ENCODE data around the gene VSIR. TPM values are rescaled to one million over a fixed set of nuclear protein-coding genes. Genes with fewer than 3 reads are reported as not detected.

Gene VSIR
- total RNA-seq, 2 experiments from 2014 or later: 86.2 to 91.4 TPM

DNA sequence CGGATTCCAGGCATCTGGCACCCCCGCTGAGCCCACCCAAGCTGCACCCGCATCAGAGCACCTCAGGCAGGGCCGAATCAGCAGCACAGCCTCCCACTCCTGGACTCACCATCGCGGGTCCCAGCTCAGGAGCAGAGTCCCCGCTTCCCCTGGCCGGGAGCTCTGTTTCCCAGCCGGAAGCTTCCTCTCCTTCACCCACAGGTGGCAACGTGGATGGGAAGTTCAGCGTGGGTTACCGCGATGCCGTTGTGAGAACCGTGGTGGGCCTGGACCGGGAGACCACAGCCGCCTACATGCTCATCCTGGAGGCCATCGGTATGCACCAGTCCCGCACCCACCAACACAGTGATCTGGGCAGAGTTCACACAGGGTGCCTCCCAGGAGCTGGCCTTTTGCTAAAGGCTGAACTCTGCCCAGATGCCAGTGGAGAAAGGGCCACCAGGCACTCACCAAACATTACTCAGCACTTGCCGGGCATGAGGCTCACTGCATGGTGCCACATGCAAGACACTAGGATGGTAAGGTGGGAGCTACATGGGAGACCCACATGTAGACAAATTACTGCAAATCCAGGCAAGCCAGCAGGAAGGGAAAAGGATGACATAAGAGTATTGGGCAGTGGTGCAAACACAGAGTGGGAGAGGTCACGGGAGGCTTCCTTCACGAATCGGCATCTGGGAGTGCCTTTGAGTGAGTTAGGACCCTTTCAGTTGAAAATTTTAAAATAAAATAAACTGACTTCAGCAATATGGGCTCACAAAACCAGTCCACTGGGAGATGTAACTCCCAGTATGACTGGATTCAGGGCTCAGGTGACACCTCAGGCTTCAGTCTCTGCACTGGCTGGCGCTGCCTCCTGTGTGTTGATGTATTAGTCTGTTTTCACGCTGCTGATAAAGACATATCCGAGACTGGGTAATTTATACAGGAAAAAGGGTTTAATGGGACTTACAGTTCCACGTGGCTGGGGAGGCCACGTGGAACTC, 64.1 kb downstream of the VSIR start:
- Histone ChIP-seq H3K36me3 (ENCODE audit: insufficient read depth, low read length) (no peaks in the 10 kb centered on the region), H3K4me3 (ENCODE audit: low read length) (no peak overlapping the region), H3K4me1 (ENCODE audit: insufficient read depth, low read length) (peaks cover 57% of the 10 kb centered on the region), H3K9me3 (ENCODE audit: control insufficient read depth in 1 of 2, insufficient read depth in 1 of 2, low read length in 2 of 2) (no peaks in the 10 kb centered on the region), H3K27me3 (ENCODE audit: control insufficient read depth in 1 of 2, insufficient read depth in 2 of 2, low read length in 2 of 2) (no peaks in the 10 kb centered on the region), H3K27ac (ENCODE audit: low read depth in 1 of 2, low read length in 2 of 2) (no peak overlapping the region)
- ChIA-PET CTCF (interaction anchor here (1.0 to 2.3 kb wide), 13 partner anchors 11 to 398 kb away, joined by 3 to 18 read pairs (median 5); partner anchors contain the start of genes SLC29A3 and VSIR), POLR2A (interaction anchor here (0.8 to 2.7 kb wide), 8 partner anchors 12 to 390 kb away, joined by 3 to 21 read pairs (median 7); partner anchors contain the start of genes SLC29A3 and VSIR)
- DNase-seq (no peak), ATAC-seq (ENCODE audit: poor library complexity) (no peak)
- H3K4me3 Mint-ChIP-seq: no peak overlapping the region
- H3K27ac Mint-ChIP-seq: peak overlapping the region; percentile 98
- H3K36me3 Mint-ChIP-seq (ENCODE audit: low read depth): no peaks in the 10 kb centered on the region
- H3K27me3 Mint-ChIP-seq: no peaks in the 10 kb centered on the region
- TF ChIP-seq, protein P1, sequence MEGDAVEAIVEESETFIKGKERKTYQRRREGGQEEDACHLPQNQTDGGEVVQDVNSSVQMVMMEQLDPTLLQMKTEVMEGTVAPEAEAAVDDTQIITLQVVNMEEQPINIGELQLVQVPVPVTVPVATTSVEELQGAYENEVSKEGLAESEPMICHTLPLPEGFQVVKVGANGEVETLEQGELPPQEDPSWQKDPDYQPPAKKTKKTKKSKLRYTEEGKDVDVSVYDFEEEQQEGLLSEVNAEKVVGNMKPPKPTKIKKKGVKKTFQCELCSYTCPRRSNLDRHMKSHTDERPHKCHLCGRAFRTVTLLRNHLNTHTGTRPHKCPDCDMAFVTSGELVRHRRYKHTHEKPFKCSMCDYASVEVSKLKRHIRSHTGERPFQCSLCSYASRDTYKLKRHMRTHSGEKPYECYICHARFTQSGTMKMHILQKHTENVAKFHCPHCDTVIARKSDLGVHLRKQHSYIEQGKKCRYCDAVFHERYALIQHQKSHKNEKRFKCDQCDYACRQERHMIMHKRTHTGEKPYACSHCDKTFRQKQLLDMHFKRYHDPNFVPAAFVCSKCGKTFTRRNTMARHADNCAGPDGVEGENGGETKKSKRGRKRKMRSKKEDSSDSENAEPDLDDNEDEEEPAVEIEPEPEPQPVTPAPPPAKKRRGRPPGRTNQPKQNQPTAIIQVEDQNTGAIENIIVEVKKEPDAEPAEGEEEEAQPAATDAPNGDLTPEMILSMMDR (IDR thresholded peaks at IDR 0.05): no peak
- no peaks in the 10 kb centered on the region for H3K9me3 Mint-ChIP-seq
- peaks cover 60% of the 10 kb centered on the region for H3K4me1 Mint-ChIP-seq (ENCODE audit: low read depth)
- intact Hi-C loops (cut with DNase I, micrococcal nuclease): loop anchor here (2.0 to 5.0 kb wide), 3 partner anchors 103 to 397 kb away; no protein-coding TSS in a partner anchor

DNA sequence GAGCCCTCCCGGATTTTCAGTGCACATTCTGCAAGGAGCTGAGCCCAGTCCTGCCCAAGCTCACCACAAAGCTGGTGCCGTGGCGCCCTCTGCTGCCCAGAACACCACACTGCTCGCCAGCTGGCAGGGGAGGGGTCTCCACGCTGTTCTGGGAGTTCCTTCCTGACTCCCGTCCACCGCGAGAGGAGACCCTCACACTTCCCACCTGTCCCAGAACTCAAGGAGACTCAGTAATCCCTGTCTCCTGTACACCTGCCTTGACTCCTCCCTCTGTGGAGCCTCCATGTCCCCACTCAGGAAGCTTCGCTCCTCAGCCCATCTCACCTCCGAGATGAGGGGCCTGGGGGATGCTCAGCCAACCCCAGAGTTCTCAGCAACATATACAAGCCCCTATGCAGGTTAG, 65.0 kb downstream of the VSIR start:
- POLR2A ChIA-PET: interaction anchor here (0.8 to 2.7 kb wide), 10 partner anchors 11 to 389 kb away, joined by 3 to 21 read pairs (median 5); partner anchors contain the start of genes SLC29A3 and VSIR
- intact Hi-C loops (cut with DNase I, micrococcal nuclease): loop anchor here (2.0 to 5.0 kb wide), 3 partner anchors 104 to 396 kb away; no protein-coding TSS in a partner anchor
- no peaks in the 10 kb centered on the region for H3K9me3 ChIP-seq (ENCODE audit: control insufficient read depth in 1 of 2, insufficient read depth in 1 of 2, low read length in 2 of 2)
- no peaks in the 10 kb centered on the region for H3K27me3 Mint-ChIP-seq
- H3K9me3 Mint-ChIP-seq: no peaks in the 10 kb centered on the region
- peak overlapping the region; percentile 5 for H3K27ac Mint-ChIP-seq
- ATAC-seq (ENCODE audit: poor library complexity) (peak; percentile 76), DNase-seq (peak; percentile 50 to 82 (median 63))
- H3K36me3 Mint-ChIP-seq (ENCODE audit: low read depth): no peaks in the 10 kb centered on the region
- no peak overlapping the region for H3K27ac ChIP-seq (ENCODE audit: low read depth in 1 of 2, low read length in 2 of 2)
- H3K4me1 ChIP-seq (ENCODE audit: insufficient read depth, low read length): peaks cover 48% of the 10 kb centered on the region
- CTCF ChIA-PET: interaction anchor here (0.6 to 2.3 kb wide), 21 partner anchors 9 to 397 kb away, joined by 3 to 18 read pairs (median 5); partner anchors contain the start of genes SLC29A3 and VSIR
- H3K4me1 Mint-ChIP-seq (ENCODE audit: low read depth): peaks cover 51% of the 10 kb centered on the region
- H3K36me3 ChIP-seq (ENCODE audit: insufficient read depth, low read length): no peaks in the 10 kb centered on the region
- no peak overlapping the region for H3K4me3 ChIP-seq (ENCODE audit: low read length)
- no peaks in the 10 kb centered on the region for H3K27me3 ChIP-seq (ENCODE audit: control insufficient read depth in 1 of 2, insufficient read depth in 2 of 2, low read length in 2 of 2)
- H3K4me3 Mint-ChIP-seq: no peak overlapping the region
- TF ChIP-seq, protein P1 (IDR thresholded peaks at IDR 0.05): peak; percentile 85

DNA sequence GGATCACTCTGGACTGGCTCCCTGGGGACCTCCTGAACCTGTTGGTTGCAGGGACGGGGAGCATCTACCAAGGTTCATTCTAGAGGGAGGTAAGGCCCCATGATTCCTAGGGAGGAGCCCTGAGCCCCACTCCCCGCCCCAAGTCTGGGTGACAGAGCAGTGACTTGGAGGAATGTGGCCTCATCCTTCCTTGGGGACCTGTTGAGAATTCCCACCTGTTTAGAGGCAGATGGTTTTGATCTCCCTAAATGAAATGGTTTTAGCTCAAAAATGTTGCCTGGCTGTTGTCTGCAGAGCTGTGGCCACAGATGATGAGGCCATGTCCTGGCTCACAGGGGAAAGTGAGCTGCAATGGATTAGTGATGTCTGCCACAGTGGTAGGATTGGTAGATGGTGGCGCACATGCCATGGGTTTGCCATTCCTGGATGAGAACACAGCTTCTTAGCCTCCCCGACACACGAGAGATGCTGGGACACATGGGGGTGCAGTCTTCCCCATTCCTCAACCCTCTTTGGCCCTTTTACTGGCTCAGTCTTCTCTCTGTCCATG, 66.0 kb downstream of the VSIR start:
- no peak overlapping the region for H3K27ac Mint-ChIP-seq
- Histone ChIP-seq H3K36me3 (ENCODE audit: insufficient read depth, low read length) (no peaks in the 10 kb centered on the region), H3K9me3 (ENCODE audit: control insufficient read depth in 1 of 2, insufficient read depth in 1 of 2, low read length in 2 of 2) (no peaks in the 10 kb centered on the region), H3K4me3 (ENCODE audit: low read length) (no peak overlapping the region), H3K4me1 (ENCODE audit: insufficient read depth, low read length) (peaks cover 38% of the 10 kb centered on the region), H3K27me3 (ENCODE audit: control insufficient read depth in 1 of 2, insufficient read depth in 2 of 2, low read length in 2 of 2) (no peaks in the 10 kb centered on the region), H3K27ac (ENCODE audit: low read depth in 1 of 2, low read length in 2 of 2) (no peak overlapping the region)
- no peaks in the 10 kb centered on the region for H3K36me3 Mint-ChIP-seq (ENCODE audit: low read depth)
- TF ChIP-seq, protein P1 (IDR thresholded peaks at IDR 0.05): no peak
- no peak for ATAC-seq (ENCODE audit: poor library complexity)
- peaks cover 41% of the 10 kb centered on the region for H3K4me1 Mint-ChIP-seq (ENCODE audit: low read depth)
- no peak for DNase-seq
- intact Hi-C loops (cut with DNase I, micrococcal nuclease): loop anchor here (5.0 kb wide), 2 partner anchors 105 to 395 kb away; no protein-coding TSS in a partner anchor
- no peaks in the 10 kb centered on the region for H3K27me3 Mint-ChIP-seq
- POLR2A ChIA-PET: interaction anchor here (1.3 to 2.7 kb wide), 5 partner anchors 20 to 65 kb away, joined by 4 to 21 read pairs (median 10); partner anchors contain the start of gene VSIR
- no peaks in the 10 kb centered on the region for H3K9me3 Mint-ChIP-seq
- CTCF ChIA-PET: interaction anchor here (0.9 to 2.1 kb wide), 7 partner anchors 13 to 388 kb away, joined by 4 to 11 read pairs (median 7); partner anchors contain the start of genes SLC29A3 and VSIR
- no peak overlapping the region for H3K4me3 Mint-ChIP-seq
